Gastroesophageal sphincter (tissue), 4 donors: ENCODE data around the gene FLOT1. TPM values are rescaled to one million over a fixed set of nuclear protein-coding genes. Genes with fewer than 3 reads are reported as not detected.

ENCODE experiments used
- ATAC-seq: fragments of 150-250 bp; one replicate; pipeline ENCODE4 v1.9.1; 2016; ENCODE audit warnings: mild to moderate bottlenecking, moderate library complexity
- H3K27ac ChIP-seq, 4 donors: fragments of 200-600 bp; sonication (generic) in 3 of 4; 1 replicate in 3 of 4; 2 replicates in 1 of 4; pipeline ENCODE4 v1.5.1; 2016 to 2019
- H3K27me3 ChIP-seq: fragments of 200-600 bp; sonication (generic); one replicate; pipeline ENCODE4 v1.5.1; 2019
- H3K36me3 ChIP-seq, 2 donors: fragments of 200-600 bp; sonication (generic); one replicate each; pipeline ENCODE4 v1.5.1; 2019; ENCODE audit warnings: control low read depth in 1 of 2
- H3K4me1 ChIP-seq, 3 donors: fragments of 200-600 bp; sonication (generic); 1 replicate in 2 of 3; 2 replicates in 1 of 3; pipeline ENCODE4 v1.5.1; 2016 to 2019; ENCODE audit warnings: control low read depth in 2 of 3
- H3K4me3 ChIP-seq, 2 donors: fragments of 200-600 bp; sonication (generic); one replicate each; pipeline ENCODE4 v1.5.1; 2019; ENCODE audit warnings: mild to moderate bottlenecking in 1 of 2, moderate library complexity in 1 of 2
- H3K9me3 ChIP-seq, 3 donors: fragments of 200-600 bp; sonication (generic); one replicate each; pipeline ENCODE4 v1.5.1; 2017 to 2019; ENCODE audit warnings: control low read depth in 2 of 3
- EP300 ChIP-seq: sonication (generic); formaldehyde crosslinking; IDR thresholded peaks from one replicate; pipeline ENCODE4 v1.6.1; 2017; ENCODE audit warnings: antibody characterized with exemption, mild to moderate bottlenecking
- POLR2A ChIP-seq, 2 donors: fragments of 450-650 bp; IDR thresholded peaks; one replicate each; pipeline ENCODE4 v1.6.1; 2017; ENCODE audit warnings: antibody characterized with exemption in 2 of 2, mild to moderate bottlenecking in 2 of 2, moderate library complexity in 1 of 2
- POLR2AphosphoS5 ChIP-seq: sonication (generic); formaldehyde crosslinking; IDR thresholded peaks from one replicate; pipeline ENCODE4 v1.6.1; 2017; ENCODE audit warnings: antibody characterized with exemption
- WGBS, 2 donors: methylation state at CpG; one replicate each; pipeline ENCODE4 v1.1.5; 2018; ENCODE audit warnings: low coverage in 1 of 2; 5-methylcytosine and 5-hydroxymethylcytosine counted together
- total RNA-seq, 4 donors: library from RNA; depleted of rRNA; stranded (reverse); fragments of >200 nt; gene quantifications; one replicate each; pipeline ENCODE4 v1.1.0, GENCODE V29; 2016
- TF ChIP-seq, protein P1 (sequence below), 4 experiments: fragments of 200-600 bp in 2 of 4; fragments of 450-650 bp in 2 of 4; sonication (generic) in 1 of 4; IDR thresholded peaks; one replicate each; pipeline ENCODE4 v1.5.1; 2017 to 2019; ENCODE audit warnings: antibody characterized with exemption in 4 of 4, mild to moderate bottlenecking in 2 of 4, moderate library complexity in 2 of 4

FLOT1 gene
- total RNA-seq, 4 donors from 2014 or later: 104 to 191 (median 152) TPM

DNA sequence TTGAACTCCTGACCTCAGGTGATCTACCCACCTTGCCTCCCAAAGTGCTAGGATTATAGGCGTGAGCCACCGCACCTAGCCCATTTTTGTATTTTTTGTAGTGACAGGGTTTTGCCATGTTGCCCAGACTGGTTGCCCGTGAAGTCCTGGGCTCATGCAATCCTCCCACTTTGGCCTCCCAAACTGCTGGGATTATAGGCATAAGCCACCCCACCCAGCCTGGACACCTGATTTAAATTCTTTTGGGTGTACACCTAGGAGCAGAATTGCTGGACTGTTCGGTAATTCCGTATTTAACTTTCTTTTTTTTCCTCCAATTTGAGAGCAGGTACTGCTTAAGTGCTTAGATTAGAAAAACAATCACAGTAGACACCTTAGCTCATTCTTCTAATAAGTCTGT lies 46.1 kb downstream of the FLOT1 start:
- H3K27ac ChIP-seq: no peak overlapping the region

GRCh38 chr6:30691208-30691847 lies 51.2 kb downstream of the FLOT1 start:
- H3K4me1 ChIP-seq: peaks cover 4 to 39% (median 31%) of the 10 kb centered on the region in 3 donors
- WGBS, 2 donors: 6 to 26% methylated on average over 5 to 7 of the region's 8 CpGs
- H3K27ac ChIP-seq: peak overlapping the region; percentile 70 to 100 (median 95)
- ATAC-seq: no peak
- H3K4me3 ChIP-seq: peak overlapping the region; percentile 68 to 80
- TF ChIP-seq, protein P1, sequence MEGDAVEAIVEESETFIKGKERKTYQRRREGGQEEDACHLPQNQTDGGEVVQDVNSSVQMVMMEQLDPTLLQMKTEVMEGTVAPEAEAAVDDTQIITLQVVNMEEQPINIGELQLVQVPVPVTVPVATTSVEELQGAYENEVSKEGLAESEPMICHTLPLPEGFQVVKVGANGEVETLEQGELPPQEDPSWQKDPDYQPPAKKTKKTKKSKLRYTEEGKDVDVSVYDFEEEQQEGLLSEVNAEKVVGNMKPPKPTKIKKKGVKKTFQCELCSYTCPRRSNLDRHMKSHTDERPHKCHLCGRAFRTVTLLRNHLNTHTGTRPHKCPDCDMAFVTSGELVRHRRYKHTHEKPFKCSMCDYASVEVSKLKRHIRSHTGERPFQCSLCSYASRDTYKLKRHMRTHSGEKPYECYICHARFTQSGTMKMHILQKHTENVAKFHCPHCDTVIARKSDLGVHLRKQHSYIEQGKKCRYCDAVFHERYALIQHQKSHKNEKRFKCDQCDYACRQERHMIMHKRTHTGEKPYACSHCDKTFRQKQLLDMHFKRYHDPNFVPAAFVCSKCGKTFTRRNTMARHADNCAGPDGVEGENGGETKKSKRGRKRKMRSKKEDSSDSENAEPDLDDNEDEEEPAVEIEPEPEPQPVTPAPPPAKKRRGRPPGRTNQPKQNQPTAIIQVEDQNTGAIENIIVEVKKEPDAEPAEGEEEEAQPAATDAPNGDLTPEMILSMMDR (IDR thresholded peaks at IDR 0.05): no peak
- no peak for TF ChIP-seq EP300
- TF ChIP-seq POLR2A (IDR thresholded peaks at IDR 0.05): no peak
- no peak for TF ChIP-seq POLR2AphosphoS5
- no peaks in the 10 kb centered on the region for H3K9me3 ChIP-seq
- H3K36me3 ChIP-seq: no peaks in the 10 kb centered on the region
- H3K27me3 ChIP-seq: no peaks in the 10 kb centered on the region

More for the DNA sequence above, 46.1 kb downstream of the FLOT1 start:
- no peak for TF ChIP-seq POLR2A (IDR thresholded peaks at IDR 0.05)
- no peak for TF ChIP-seq EP300
- TF ChIP-seq, protein P1 (IDR thresholded peaks at IDR 0.05): no peak
- TF ChIP-seq POLR2AphosphoS5: no peak
- no peak for ATAC-seq
- no peak overlapping the region for H3K4me3 ChIP-seq
- 92 to 100% methylated on average over 4 to 5 of the region's 5 CpGs for WGBS, 2 donors
- no peaks in the 10 kb centered on the region for H3K27me3 ChIP-seq
- H3K9me3 ChIP-seq: no peaks in the 10 kb centered on the region
- peaks cover 0 to 24% of the 10 kb centered on the region in 2 donors for H3K36me3 ChIP-seq
- peaks cover 0 to 3% (median under 1%) of the 10 kb centered on the region in 3 donors for H3K4me1 ChIP-seq

DNA sequence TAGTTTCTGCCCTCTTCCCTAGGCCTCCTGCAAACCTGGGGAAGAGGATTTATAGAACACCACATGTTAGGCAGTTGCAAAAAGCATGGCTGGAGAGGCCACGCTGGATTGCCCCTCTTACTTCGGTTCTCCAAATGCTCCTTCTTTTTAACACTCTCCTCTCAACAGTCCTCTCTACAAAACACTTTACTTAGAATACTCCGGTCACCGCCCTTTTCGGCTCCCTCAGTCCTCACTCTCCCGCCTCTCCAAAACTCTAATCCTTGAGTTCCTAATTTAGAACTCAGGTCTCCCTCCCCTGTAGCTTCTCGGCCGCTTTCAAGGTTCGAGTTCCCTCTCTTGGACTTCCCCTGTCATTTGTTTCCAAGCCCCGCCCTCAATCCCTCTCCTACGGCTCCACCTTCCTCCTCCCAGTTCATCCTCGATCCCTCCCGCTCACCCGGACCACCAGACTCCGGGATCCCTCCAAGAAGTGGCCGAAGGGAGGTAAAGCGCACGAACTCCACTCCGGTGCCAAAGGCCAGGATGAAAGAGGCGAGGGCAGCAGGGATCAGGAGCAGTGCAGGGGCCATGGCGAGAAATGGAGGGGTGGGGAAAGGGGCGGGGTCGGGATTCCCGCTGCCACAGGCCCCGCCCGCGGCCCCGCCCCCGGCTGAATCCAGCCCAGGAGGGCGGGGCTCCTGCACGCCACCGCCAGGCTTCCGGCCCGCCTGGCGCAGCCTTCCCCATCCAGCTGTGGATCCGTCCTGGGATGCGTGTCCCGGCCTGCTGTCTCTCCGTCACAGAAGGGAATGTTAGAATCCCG lies 51.9 kb downstream of the FLOT1 start, which contains the start of gene NRM:
TSS of gene NRM (minus strand) at position 582 of the 805 bp plus-strand sequence. CDS start at position 572, 10 bp downstream.
- H3K4me3 ChIP-seq: peak within 1 kb of the TSS; percentile 68 to 80
- TF ChIP-seq EP300: no peak
- TF ChIP-seq POLR2AphosphoS5: peak; percentile 73
- TF ChIP-seq, protein P1 (IDR thresholded peaks at IDR 0.05): peak in 1 of 4 experiments; percentile 18
- TF ChIP-seq POLR2A (IDR thresholded peaks at IDR 0.05): peak; percentile 27 to 28
- peak within 1 kb of the TSS; percentile 70 to 100 (median 95) for H3K27ac ChIP-seq
- H3K9me3 ChIP-seq: no peaks in the 10 kb centered on the region
- H3K27me3 ChIP-seq: no peaks in the 10 kb centered on the region
- peaks cover 4 to 43% (median 33%) of the 10 kb centered on the region in 3 donors for H3K4me1 ChIP-seq
- peak; percentile 75 for ATAC-seq
- WGBS, 2 donors: 0 to 1% methylated on average over 7 to 12 of the region's 40 CpGs
- H3K36me3 ChIP-seq: no peaks in the 10 kb centered on the region

DNA sequence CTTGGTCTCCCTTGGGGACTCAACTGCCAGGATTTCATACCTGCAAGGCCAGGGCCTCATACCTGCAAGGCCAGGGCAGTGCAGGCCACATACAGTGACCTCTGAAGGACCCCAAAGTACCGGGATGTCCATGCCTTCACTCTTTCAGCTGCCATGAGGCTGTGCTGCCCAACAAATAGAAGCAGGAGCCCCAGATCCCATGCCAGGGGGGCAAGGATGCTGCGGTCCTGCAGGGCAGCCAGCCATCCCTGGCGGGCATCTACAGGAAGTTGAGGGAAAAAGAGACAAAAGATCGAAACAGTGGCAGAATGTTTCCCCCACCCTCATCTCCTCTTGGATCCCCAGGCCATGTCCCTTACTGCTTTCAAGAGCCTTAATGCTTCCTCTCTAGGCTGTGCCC lies 52.5 kb downstream of the FLOT1 start:
- no peaks in the 10 kb centered on the region for H3K27me3 ChIP-seq

More for the DNA sequence above, 52.5 kb downstream of the FLOT1 start:
- Histone ChIP-seq H3K36me3 (no peaks in the 10 kb centered on the region), H3K27ac (peak overlapping the region; percentile 70 to 100 (median 95)), H3K4me1 (peaks cover 4 to 49% (median 36%) of the 10 kb centered on the region in 3 donors), H3K9me3 (no peaks in the 10 kb centered on the region), H3K4me3 (peak overlapping the region; percentile 68 to 80)
- no peak for ATAC-seq
- TF ChIP-seq, protein P1 (IDR thresholded peaks at IDR 0.05): peak in 1 of 4 experiments; percentile 7
- TF ChIP-seq POLR2A (IDR thresholded peaks at IDR 0.05): no peak
- WGBS, 2 donors: 0 to 10% methylated on average over 1 to 4 of the region's 4 CpGs
